Activated CD8-positive, alpha-beta T cell treated with anti-CD3 and anti-CD28 coated beads, Interleukin-2, amount 10 ng/mL, durations not matched to agents 7 days and 5 days (primary cell): ENCODE measurements around the gene RSL24D1. TPM values are rescaled to one million over a fixed set of nuclear protein-coding genes. Genes with fewer than 3 reads are reported as not detected.
"Not testable (repeated sequence)": the region's sequence is repeated elsewhere in the genome, so short reads cannot be mapped to it uniquely, and the experiment has no call there.

Experiments
- ATAC-seq: fragments of 150-1000 bp; cut with Tn5 transposase; one replicate; pipeline ENCODE4 v1.10.0; 2021; ENCODE audit warnings: moderate library complexity
- CTCF ChIA-PET: fragments of 350-600 bp; sonication (Branson Sonifier 250); formaldehyde crosslinking; loops from one replicate; lab custom pipeline; 2021; ENCODE audit warnings: antibody characterized with exemption; lab: Charles Lee
- POLR2A ChIA-PET: fragments of 350-600 bp; sonication (Branson Sonifier 250); formaldehyde crosslinking; loops from one replicate; lab custom pipeline; 2021; ENCODE audit warnings: antibody characterized with exemption; lab: Charles Lee
- DNase-seq: peaks from one replicate; pipeline ENCODE4 v3.0.0-alpha.2; 2020
- H3K27ac Mint-ChIP-seq: one replicate; pipeline ENCODE4 v1.8.0; 2021; ENCODE audit warnings: mild to moderate bottlenecking, mixed read lengths
- H3K27me3 Mint-ChIP-seq: one replicate; pipeline ENCODE4 v1.8.0; 2021; ENCODE audit warnings: low read depth, mixed read lengths
- H3K36me3 Mint-ChIP-seq: one replicate; pipeline ENCODE4 v1.8.0; 2021; ENCODE audit warnings: low read depth, mixed read lengths
- H3K4me1 Mint-ChIP-seq: one replicate; pipeline ENCODE4 v1.8.0; 2021; ENCODE audit warnings: low read depth, mixed read lengths
- H3K4me3 Mint-ChIP-seq: one replicate; pipeline ENCODE4 v1.8.0; 2021; ENCODE audit warnings: mild to moderate bottlenecking, mixed read lengths
- H3K9me3 Mint-ChIP-seq: one replicate; pipeline ENCODE4 v1.8.0; 2022; ENCODE audit warnings: mixed read lengths; ENCODE audit not compliant: insufficient read depth
- total RNA-seq, 2 experiments: library from RNA; stranded (reverse); gene quantifications; one replicate each; pipeline ENCODE4 v1.2.3, GENCODE V29; 2021

Gene RSL24D1
- total RNA-seq, 2 experiments from 2014 or later, result 79.6 to 85.2 TPM

DNA sequence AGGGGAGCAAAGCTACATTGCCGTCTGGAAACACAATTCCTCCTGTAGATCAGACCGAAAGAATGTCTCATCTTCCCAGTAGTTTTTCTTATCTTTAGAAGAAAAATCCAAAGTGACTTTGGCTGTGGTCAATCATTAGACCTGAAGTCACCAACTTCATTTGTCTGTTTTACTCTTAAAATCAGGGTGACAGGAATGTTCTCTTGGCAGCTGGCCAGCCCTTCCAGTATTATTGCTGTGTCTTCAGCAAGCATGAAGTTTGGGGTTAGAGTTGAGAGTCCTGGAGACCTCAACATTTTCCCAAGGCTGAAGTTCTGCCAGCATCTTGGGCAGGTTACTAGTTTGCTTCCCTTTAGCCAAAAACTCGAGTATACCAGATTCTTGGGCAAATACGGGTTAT is 32.5 kb downstream of the RSL24D1 start:
- ChIA-PET CTCF (interaction anchor here (2.5 kb wide), 1 partner anchor 275 kb away, joined by 5 read pairs; no protein-coding TSS in a partner anchor), POLR2A (interaction anchor here (0.6 kb wide), 1 partner anchor 650 kb away, joined by 3 read pairs; no protein-coding TSS in a partner anchor)
- Mint-ChIP-seq H3K36me3 (no peaks in the 10 kb centered on the region), H3K4me1 (no peaks in the 10 kb centered on the region), H3K27ac (no peak overlapping the region), H3K27me3 (no peaks in the 10 kb centered on the region), H3K4me3 (no peak overlapping the region), H3K9me3 (no peaks in the 10 kb centered on the region)
- DNase-seq (no peak), ATAC-seq (no peak)

DNA sequence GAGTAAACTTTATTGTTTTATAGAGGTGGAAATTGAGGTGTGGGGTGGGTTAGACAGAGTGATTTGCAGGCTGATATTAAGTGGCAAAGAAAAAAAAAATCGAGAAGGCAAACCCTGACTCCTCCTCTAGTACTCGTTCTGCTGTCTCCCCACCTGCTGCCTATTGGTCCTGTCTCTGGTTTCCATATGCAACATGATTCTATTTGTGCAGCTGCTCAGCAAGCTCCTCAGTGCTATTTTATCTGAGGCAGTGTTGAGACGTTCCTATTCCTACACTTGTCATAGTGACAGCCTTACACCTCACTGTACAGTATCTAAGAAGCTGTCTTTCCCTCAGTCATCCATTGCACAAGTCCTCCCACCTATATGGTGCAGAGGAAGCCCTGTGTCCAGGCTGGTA is 45.1 kb downstream of the RSL24D1 start:
- ATAC-seq, result no peak
- Mint-ChIP-seq H3K27ac (no peak overlapping the region), H3K27me3 (peaks cover under 1% of the 10 kb centered on the region), H3K4me1 (no peaks in the 10 kb centered on the region), H3K9me3 (no peaks in the 10 kb centered on the region), H3K4me3 (no peak overlapping the region), H3K36me3 (no peaks in the 10 kb centered on the region)
- POLR2A ChIA-PET, result no interaction called here
- CTCF ChIA-PET, result no interaction called here
- no peak for DNase-seq

DNA sequence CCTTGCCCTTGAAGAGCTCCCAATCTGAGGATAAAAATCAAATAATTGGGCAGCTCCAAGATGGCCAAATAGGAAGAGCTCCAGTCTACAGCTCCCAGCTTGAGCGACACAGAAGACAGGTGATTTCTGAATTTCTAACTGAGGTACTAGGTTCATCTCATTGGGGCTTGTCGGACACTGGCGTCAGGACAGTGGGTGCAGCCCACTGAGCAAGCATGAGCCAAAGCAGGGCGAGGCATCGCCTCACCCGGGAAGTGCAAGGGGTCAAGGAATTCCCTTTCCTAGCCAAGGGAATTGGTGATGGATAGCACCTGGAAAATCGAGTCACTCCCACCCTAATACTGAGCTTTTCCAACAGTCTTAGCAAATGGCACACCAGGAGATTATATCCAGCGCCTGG is 53.6 kb downstream of the RSL24D1 start:
- DNase-seq, H3K27ac Mint-ChIP-seq, H3K4me3 Mint-ChIP-seq, H3K9me3 Mint-ChIP-seq, ATAC-seq, H3K36me3 Mint-ChIP-seq, H3K27me3 Mint-ChIP-seq, POLR2A ChIA-PET, CTCF ChIA-PET, H3K4me1 Mint-ChIP-seq: not testable (repeated sequence)

DNA sequence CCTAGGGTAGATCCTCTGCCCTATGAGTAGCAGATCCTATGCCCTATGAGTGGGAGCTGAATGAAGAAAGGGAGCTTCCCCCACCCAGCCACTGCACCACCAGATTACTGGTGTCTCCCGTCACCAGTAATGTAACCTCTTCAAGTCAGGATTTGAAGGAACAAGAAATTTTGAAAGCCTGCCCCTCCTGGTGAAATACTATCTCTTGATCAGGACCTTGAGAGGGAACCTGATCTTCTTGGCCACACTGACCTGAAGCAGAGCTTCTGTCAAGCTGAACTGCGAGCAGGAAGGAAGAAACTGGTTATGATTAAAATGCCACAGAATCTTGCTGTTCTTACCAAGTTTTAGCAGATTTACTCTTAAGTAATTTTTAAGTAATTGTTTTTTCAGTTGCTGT is 62.8 kb downstream of the RSL24D1 start:
- H3K4me1 Mint-ChIP-seq, result no peaks in the 10 kb centered on the region
- peaks cover 3% of the 10 kb centered on the region for H3K36me3 Mint-ChIP-seq
- no peak overlapping the region for H3K4me3 Mint-ChIP-seq
- DNase-seq (no peak), ATAC-seq (no peak)
- CTCF ChIA-PET, result no interaction called here
- peaks cover 2% of the 10 kb centered on the region for H3K27me3 Mint-ChIP-seq
- POLR2A ChIA-PET, result no interaction called here
- no peak overlapping the region for H3K27ac Mint-ChIP-seq
- peaks cover 18% of the 10 kb centered on the region for H3K9me3 Mint-ChIP-seq

DNA sequence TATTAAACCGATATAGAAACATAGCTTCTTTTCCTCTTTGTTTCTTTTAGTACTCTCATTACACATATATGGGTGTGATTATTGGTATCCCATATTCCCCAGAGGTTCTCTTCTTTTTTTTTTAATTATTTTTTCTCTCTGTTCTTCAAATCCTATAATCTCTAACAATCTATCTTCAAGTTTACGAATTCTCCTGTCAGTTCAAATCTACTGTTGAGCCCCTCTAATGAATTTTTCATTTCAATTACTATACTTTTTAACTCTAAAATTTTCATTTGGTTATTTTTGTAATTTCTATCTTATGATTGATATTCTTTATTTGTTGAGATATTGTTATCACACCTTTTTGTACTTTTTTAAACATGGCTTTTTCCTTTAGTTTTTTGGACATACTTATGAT is 64.1 kb downstream of the RSL24D1 start:
- Mint-ChIP-seq H3K4me3 (no peak overlapping the region), H3K4me1 (no peaks in the 10 kb centered on the region), H3K9me3 (peaks cover 18% of the 10 kb centered on the region), H3K27me3 (peaks cover 2% of the 10 kb centered on the region), H3K27ac (no peak overlapping the region), H3K36me3 (peaks cover 3% of the 10 kb centered on the region)
- CTCF ChIA-PET, result interaction anchor here (0.7 kb wide), 1 partner anchor 9 kb away, joined by 4 read pairs; no protein-coding TSS in a partner anchor
- POLR2A ChIA-PET, result no interaction called here
- no peak for ATAC-seq
- DNase-seq, result no peak

Other genes starting within 250 kb of the RSL24D1 start
- gene RAB27A, start 92.9 kb upstream of the RSL24D1 start, total RNA-seq, result 100 to 1,000 TPM; 102 to 105 TPM
- gene PIGBOS1, start 122.2 kb upstream of the RSL24D1 start, total RNA-seq, result 10 to 100 TPM in 1 of 2 experiments, 1 to 10 TPM in 1; 8.9 to 12.2 TPM
- gene PIGB, start 122.3 kb upstream of the RSL24D1 start, total RNA-seq, result 10 to 100 TPM; 16.4 to 23.7 TPM
- 10 to 100 TPM in 1 of 2 experiments, 1 to 10 TPM in 1; 8.2 to 10.4 TPM for gene CCPG1, start 211.4 kb upstream of the RSL24D1 start, total RNA-seq
- not detected for gene PIERCE2, start 211.6 kb upstream of the RSL24D1 start, total RNA-seq